HepG2 (cell line): Measurements from ENCODE around the gene SGCD. TPM values are rescaled to one million over a fixed set of nuclear protein-coding genes. Genes with fewer than 3 reads are reported as not detected.

Experiments
- ATAC-seq: fragments of 200-7000 bp; cut with Tn5 transposase; 3 replicates; pipeline ENCODE4 v1.9.1; 2020; ENCODE audit warnings: mild to moderate bottlenecking, moderate library complexity
- BruUV-seq: library from RNA; stranded (reverse); fragments of 400-500 nt; replicated peaks from 2 replicates; lab custom pipeline; 2021; lab: Mats Ljungman, UMichigan
- CTCF ChIA-PET: fragments of 300-600 bp; formaldehyde crosslinking; extraction: SDS; loops from one replicate; lab custom pipeline; 2021; ENCODE audit warnings: low total read pairs, inconsistent platforms, low intra/inter-chr PET ratio; lab: Yijun Ruan, JAX
- POLR2A ChIA-PET: fragments of 350-600 bp; sonication (Branson Sonifier 250); formaldehyde crosslinking; loops from one replicate; lab custom pipeline; 2020; ENCODE audit warnings: antibody characterized with exemption, inconsistent platforms; lab: Yijun Ruan, JAX
- DNase-seq: peaks from one replicate; pipeline ENCODE4 v3.0.0-alpha.2; 2015; ENCODE audit warnings: low spot score
- FAIRE-seq: peaks from 3 replicates; lab custom pipeline; 2011; peaks lifted over from hg19 to GRCh38; lab: Jason Lieb, UNC
- H2AFZ ChIP-seq: one replicate; pipeline ENCODE4 v1.6.1; 2011; ENCODE audit warnings: low read length, inconsistent platforms
- H3K27ac ChIP-seq: fragments of 300-600 bp; 3 replicates; pipeline ENCODE4 v1.8.0; 2011; ENCODE audit warnings: mixed run types, mild to moderate bottlenecking, mixed read lengths, low read length, inconsistent platforms; ENCODE audit not compliant: insufficient read depth; ENCODE audit errors: extremely low read length
- H3K27me3 ChIP-seq, 2 experiments: fragments of 200-600 bp in 1 of 2; 2 replicates in 1 of 2; 3 replicates in 1 of 2; pipeline versions ENCODE4 v1.6.0 to v1.8.0; 2011; ENCODE audit warnings: low read length in 2 of 2, mild to moderate bottlenecking in 2 of 2, moderate library complexity in 2 of 2, inconsistent platforms in 1 of 2; ENCODE audit not compliant: insufficient read depth in 2 of 2, control insufficient read depth in 1 of 2
- H3K36me3 ChIP-seq, 2 experiments: fragments of 200-600 bp in 1 of 2; replicated peaks in 1 of 2; 2 replicates in 1 of 2; 3 replicates in 1 of 2; pipeline versions ENCODE4 v1.5.1 to v1.8.0; 2011; ENCODE audit warnings: low read length in 2 of 2, inconsistent platforms in 1 of 2; ENCODE audit not compliant: insufficient read depth in 2 of 2, control insufficient read depth in 1 of 2
- H3K4me1 ChIP-seq: 2 replicates; pipeline ENCODE4 v1.5.1; 2012; ENCODE audit warnings: low read length, inconsistent platforms; ENCODE audit not compliant: insufficient read depth
- H3K4me2 ChIP-seq: 2 replicates; pipeline ENCODE4 v1.6.0; 2011; ENCODE audit warnings: low read depth, low read length, inconsistent platforms
- H3K4me3 ChIP-seq, 3 experiments: fragments of 200-600 bp in 1 of 3; sonication (generic), shearing (Covaris generic) in 1 of 3; replicated peaks in 1 of 3; 2 replicates each; pipeline ENCODE4 v1.5.1; 2011 to 2016; ENCODE audit warnings: low read length in 3 of 3, inconsistent platforms in 2 of 3, low read depth in 2 of 3, mild to moderate bottlenecking in 2 of 3, control low read depth in 1 of 3, mixed read lengths in 1 of 3; ENCODE audit not compliant: insufficient read depth in 1 of 3
- H3K79me2 ChIP-seq: one replicate; pipeline ENCODE4 v1.6.1; 2011; ENCODE audit warnings: low read length, inconsistent platforms; ENCODE audit not compliant: insufficient read depth
- H3K9ac ChIP-seq: 2 replicates; pipeline ENCODE4 v1.6.0; 2011; ENCODE audit warnings: mild to moderate bottlenecking, low read depth, low read length, inconsistent platforms; ENCODE audit not compliant: insufficient read depth
- H3K9me3 ChIP-seq: 2 replicates; pipeline ENCODE4 v1.5.1; 2012; ENCODE audit warnings: mild to moderate bottlenecking, low read length
- H4K20me1 ChIP-seq: 2 replicates; pipeline ENCODE4 v1.6.0; 2011; ENCODE audit warnings: inconsistent platforms, mild to moderate bottlenecking, low read length, moderate library complexity; ENCODE audit not compliant: insufficient read depth
- CBFB ChIP-seq: sonication (generic); formaldehyde crosslinking; IDR thresholded peaks from 2 replicates; pipeline ENCODE4 v1.4.0; 2020; ENCODE audit warnings: missing genetic modification reagents
- CCAR2 ChIP-seq: fragments of 200-400 bp; formaldehyde crosslinking; optimal IDR thresholded peaks from 2 replicates; pipeline ENCODE3; 2018; ENCODE audit warnings: low read depth, mild to moderate bottlenecking, low read length, moderate library complexity
- CHD4 ChIP-seq: fragments of 200-600 bp; sonication (generic); IDR thresholded peaks from 2 replicates; pipeline ENCODE4 v1.7.0; 2017; ENCODE audit warnings: mild to moderate bottlenecking, low read length, borderline replicate concordance
- GTF2F1 ChIP-seq: fragments of 150-350 bp; IDR thresholded peaks from 2 replicates; pipeline ENCODE4 v1.6.1; 2014; ENCODE audit warnings: low read length
- KDM5B ChIP-seq: sonication (generic); formaldehyde crosslinking; IDR thresholded peaks from 2 replicates; pipeline ENCODE4 v1.4.0; 2020; ENCODE audit warnings: missing genetic modification reagents, mild to moderate bottlenecking, borderline replicate concordance
- SIN3A ChIP-seq: IDR thresholded peaks from 2 replicates; pipeline ENCODE4 v1.6.1; 2011; ENCODE audit warnings: low read depth, mild to moderate bottlenecking, control low read depth, low read length, borderline replicate concordance
- STAT5B ChIP-seq: sonication (generic); formaldehyde crosslinking; IDR thresholded peaks from 2 replicates; pipeline ENCODE4 v1.4.0; 2020; ENCODE audit warnings: missing genetic modification reagents
- ZFP82 ChIP-seq: sonication (generic); formaldehyde crosslinking; IDR thresholded peaks from 2 replicates; pipeline ENCODE4 v1.5.1; 2020; ENCODE audit warnings: mild to moderate bottlenecking, missing genetic modification reagents, borderline replicate concordance
- ZNF496 ChIP-seq: sonication (generic); formaldehyde crosslinking; IDR thresholded peaks from 2 replicates; pipeline ENCODE4 v1.8.1; 2023; ENCODE audit warnings: mild to moderate bottlenecking, moderate library complexity, missing genetic modification reagents; ENCODE audit not compliant: insufficient replicate concordance
- ZNF552 ChIP-seq: sonication (generic); formaldehyde crosslinking; IDR thresholded peaks from 2 replicates; pipeline ENCODE4 v1.9.0; 2022; ENCODE audit warnings: missing genetic modification reagents, mild to moderate bottlenecking, borderline replicate concordance
- WGBS: methylation state at CpG from one replicate; pipeline ENCODE4 v1.1.6; 2017; ENCODE audit warnings: low lambda C conversion rate; 5-methylcytosine and 5-hydroxymethylcytosine counted together
- in situ Hi-C: cut with HindIII; loops from 2 replicates; pipeline ENCODE4 v1.10.0; 2017; ENCODE audit warnings: low pct_unique_long_range_greater_than_20kb; ENCODE audit not compliant: extremely low pct_ligation_motif_present
- intact Hi-C: fragments of 100-400 bp; cut with micrococcal nuclease; formaldehyde crosslinking; loops from one replicate; pipeline ENCODE4 v1.10.0; 2022; ENCODE audit not compliant: unreplicated experiment
- polyA plus RNA-seq, 8 experiments: library from polyadenylated mRNA; depleted of rRNA in 3 of 8; stranded (reverse) in 7 of 8; unstranded in 1 of 8; fragments of >200 nt; fragmentation: Illumina TruSeq in 4 of 8; extraction: Trizol in 4 of 8; gene quantifications; 2 replicates each; pipeline versions ENCODE4 v1.2.1 to v1.2.3, GENCODE V29; 2011 to 2016; ENCODE audit warnings: low read depth in 4 of 8, missing spikeins in 1 of 8, mixed read lengths in 1 of 8; ENCODE audit not compliant: insufficient read depth in 1 of 8
- total RNA-seq, 5 experiments: library from RNA; depleted of rRNA; stranded (reverse); fragments of >200 nt; fragmentation: Illumina TruSeq; extraction: Trizol; gene quantifications; 2 replicates each; pipeline ENCODE4 v1.2.3, GENCODE V29; 2016; ENCODE audit warnings: low read depth in 1 of 5
- TF ChIP-seq, protein P1 (sequence below): sonication (generic); formaldehyde crosslinking; IDR thresholded peaks from 2 replicates; pipeline ENCODE4 v1.9.0; 2021; ENCODE audit warnings: missing genetic modification reagents, mild to moderate bottlenecking, borderline replicate concordance
- TF ChIP-seq, protein P2 (sequence below): IDR thresholded peaks from 2 replicates; pipeline ENCODE4 v1.6.1; 2018; ENCODE audit warnings: missing genetic modification reagents, mild to moderate bottlenecking, missing compliant biosample characterization

SGCD gene
- total and polyA plus RNA-seq, 2 of the 13 experiments (the other 11 are each of a cell fraction or from before 2014, with no cell fraction given), result not detected

GRCh38 chr5:156802501-156802900 is 475.5 kb downstream of the SGCD start:
- Histone ChIP-seq H3K4me3 (no peak overlapping the region), H3K36me3 (no peaks in the 10 kb centered on the region), H2AFZ (no peak overlapping the region), H3K4me1 (no peaks in the 10 kb centered on the region), H3K4me2 (no peak overlapping the region), H3K9ac (no peak overlapping the region), H3K79me2 (no peaks in the 10 kb centered on the region), H4K20me1 (no peaks in the 10 kb centered on the region), H3K27me3 (no peaks in the 10 kb centered on the region), H3K9me3 (no peaks in the 10 kb centered on the region), H3K27ac (no peak overlapping the region)
- intact Hi-C loops (no loop called here), in situ Hi-C loops (no loop called here)
- DNase-seq (no peak), FAIRE-seq (no peak), ATAC-seq (no peak)
- WGBS, result 2% methylated on average over 5 of the region's 5 CpGs
- ChIA-PET POLR2A (no interaction called here), CTCF (no interaction called here)
- BruUV-seq, result no TSS peak
- no peak for TF ChIP-seq SIN3A
- TF ChIP-seq, protein P1, sequence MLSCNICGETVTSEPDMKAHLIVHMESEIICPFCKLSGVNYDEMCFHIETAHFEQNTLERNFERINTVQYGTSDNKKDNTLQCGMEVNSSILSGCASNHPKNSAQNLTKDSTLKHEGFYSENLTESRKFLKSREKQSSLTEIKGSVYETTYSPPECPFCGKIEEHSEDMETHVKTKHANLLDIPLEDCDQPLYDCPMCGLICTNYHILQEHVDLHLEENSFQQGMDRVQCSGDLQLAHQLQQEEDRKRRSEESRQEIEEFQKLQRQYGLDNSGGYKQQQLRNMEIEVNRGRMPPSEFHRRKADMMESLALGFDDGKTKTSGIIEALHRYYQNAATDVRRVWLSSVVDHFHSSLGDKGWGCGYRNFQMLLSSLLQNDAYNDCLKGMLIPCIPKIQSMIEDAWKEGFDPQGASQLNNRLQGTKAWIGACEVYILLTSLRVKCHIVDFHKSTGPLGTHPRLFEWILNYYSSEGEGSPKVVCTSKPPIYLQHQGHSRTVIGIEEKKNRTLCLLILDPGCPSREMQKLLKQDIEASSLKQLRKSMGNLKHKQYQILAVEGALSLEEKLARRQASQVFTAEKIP (CRISPR knock-in tag), result no peak
- no peak for TF ChIP-seq KDM5B (CRISPR knock-in tag)
- TF ChIP-seq GTF2F1, result no peak
- no peak for TF ChIP-seq CHD4
- no peak for TF ChIP-seq STAT5B (CRISPR knock-in tag)
- no peak for TF ChIP-seq CCAR2

DNA sequence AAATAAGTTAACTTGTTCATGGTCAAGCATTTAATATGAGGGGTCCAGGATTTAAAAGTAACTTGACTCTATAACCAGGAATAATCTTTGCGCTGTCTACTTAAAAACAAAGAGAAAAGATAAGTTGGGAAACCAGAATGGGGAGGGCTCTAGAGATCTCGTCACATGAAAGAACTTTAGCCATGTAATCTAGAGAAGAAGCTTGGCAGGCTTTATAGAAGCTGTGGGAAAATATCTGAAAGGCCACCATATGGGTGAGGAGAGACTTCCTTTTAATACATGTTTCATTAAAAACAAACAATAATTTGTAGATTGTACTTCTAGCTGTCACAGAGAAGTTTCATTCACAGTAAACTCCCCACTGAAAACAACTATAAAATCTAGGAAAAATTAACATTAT is 476.4 kb downstream of the SGCD start:
- DNase-seq (no peak), ATAC-seq (no peak)
- Histone ChIP-seq H3K4me3 (no peak overlapping the region), H3K4me2 (no peak overlapping the region), H3K4me1 (no peaks in the 10 kb centered on the region), H3K27ac (no peak overlapping the region), H3K36me3 (no peaks in the 10 kb centered on the region), H4K20me1 (no peaks in the 10 kb centered on the region), H3K9me3 (no peaks in the 10 kb centered on the region), H3K9ac (no peak overlapping the region)
- TF ChIP-seq CBFB (CRISPR knock-in tag) (no peak), ZFP82 (CRISPR knock-in tag) (no peak), ZNF496 (CRISPR knock-in tag) (no peak), ZNF552 (CRISPR knock-in tag) (no peak)
- TF ChIP-seq, protein P2, sequence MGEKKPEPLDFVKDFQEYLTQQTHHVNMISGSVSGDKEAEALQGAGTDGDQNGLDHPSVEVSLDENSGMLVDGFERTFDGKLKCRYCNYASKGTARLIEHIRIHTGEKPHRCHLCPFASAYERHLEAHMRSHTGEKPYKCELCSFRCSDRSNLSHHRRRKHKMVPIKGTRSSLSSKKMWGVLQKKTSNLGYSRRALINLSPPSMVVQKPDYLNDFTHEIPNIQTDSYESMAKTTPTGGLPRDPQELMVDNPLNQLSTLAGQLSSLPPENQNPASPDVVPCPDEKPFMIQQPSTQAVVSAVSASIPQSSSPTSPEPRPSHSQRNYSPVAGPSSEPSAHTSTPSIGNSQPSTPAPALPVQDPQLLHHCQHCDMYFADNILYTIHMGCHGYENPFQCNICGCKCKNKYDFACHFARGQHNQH (CRISPR knock-in tag), result no peak
- TF ChIP-seq, all 625 proteins: peak for 0
- Histone ChIP-seq H3K27me3 (no peaks in the 10 kb centered on the region), H2AFZ (no peak overlapping the region), H3K79me2 (no peaks in the 10 kb centered on the region)
- in situ Hi-C loops, result no loop called here
- WGBS, result 45% methylated on average over 2 of the region's 2 CpGs
- no peak for FAIRE-seq
- ChIA-PET CTCF (no interaction called here), POLR2A (no interaction called here)
- intact Hi-C loops, result no loop called here
- no TSS peak for BruUV-seq
